CD4-positive, alpha-beta T cell (primary cell): ENCODE data around the gene NIN. TPM values are rescaled to one million over a fixed set of nuclear protein-coding genes. Genes with fewer than 3 reads are reported as not detected.

Source experiments
- ATAC-seq: fragments of 200-7000 bp; cut with Tn5 transposase; one replicate; pipeline ENCODE4 v1.10.0; 2022; ENCODE audit warnings: mild to moderate bottlenecking; ENCODE audit not compliant: poor library complexity
- CTCF ChIA-PET: fragments of 350-600 bp; sonication (Branson Sonifier 250); formaldehyde crosslinking; loops from one replicate; lab custom pipeline; 2021; ENCODE audit warnings: antibody characterized with exemption, inconsistent platforms; lab: Charles Lee
- POLR2A ChIA-PET: fragments of 350-600 bp; sonication (Branson Sonifier 250); formaldehyde crosslinking; loops from one replicate; lab custom pipeline; 2021; ENCODE audit warnings: antibody characterized with exemption, inconsistent platforms; lab: Charles Lee
- DNase-seq, 14 experiments: peaks; one replicate each; pipeline ENCODE4 v3.0.0-alpha.2; 2013 to 2020; ENCODE audit warnings: mixed read lengths in 2 of 14
- H3K27ac ChIP-seq, 2 donors: one replicate each; pipeline versions ENCODE4 v1.5.1 to v1.7.0; 2013; ENCODE audit warnings: low read length in 2 of 2, low read depth in 1 of 2, mild to moderate bottlenecking in 1 of 2
- H3K27me3 ChIP-seq, 2 experiments: 1 replicate in 1 of 2; 2 replicates in 1 of 2; pipeline versions ENCODE4 v1.6.1 to v1.7.0; 2013; ENCODE audit warnings: low read length in 2 of 2, control low read depth in 1 of 2, mild to moderate bottlenecking in 1 of 2, moderate library complexity in 1 of 2; ENCODE audit not compliant: insufficient read depth in 2 of 2, control insufficient read depth in 1 of 2
- H3K36me3 ChIP-seq: one replicate; pipeline ENCODE4 v1.6.1; 2013; ENCODE audit warnings: low read length, control low read depth; ENCODE audit not compliant: insufficient read depth
- H3K4me1 ChIP-seq: one replicate; pipeline ENCODE4 v1.6.1; 2013; ENCODE audit warnings: low read length, control low read depth; ENCODE audit not compliant: insufficient read depth
- H3K4me3 ChIP-seq: one replicate; pipeline ENCODE4 v1.5.1; 2013; ENCODE audit warnings: mild to moderate bottlenecking, low read length, moderate library complexity
- H3K9me3 ChIP-seq, 2 experiments: 1 replicate in 1 of 2; 2 replicates in 1 of 2; pipeline versions ENCODE4 v1.6.1 to v1.7.0; 2013; ENCODE audit warnings: low read length in 2 of 2, mild to moderate bottlenecking in 2 of 2, control low read depth in 1 of 2, moderate library complexity in 1 of 2; ENCODE audit not compliant: control insufficient read depth in 1 of 2, insufficient read depth in 1 of 2
- H3K27ac Mint-ChIP-seq: one replicate; pipeline ENCODE4 v1.8.0; 2020; ENCODE audit warnings: mixed read lengths
- H3K27me3 Mint-ChIP-seq: one replicate; pipeline ENCODE4 v1.8.0; 2021; ENCODE audit warnings: mixed read lengths
- H3K36me3 Mint-ChIP-seq: one replicate; pipeline ENCODE4 v1.8.0; 2021; ENCODE audit warnings: low read depth, mixed read lengths
- H3K4me1 Mint-ChIP-seq: one replicate; pipeline ENCODE4 v1.8.0; 2021; ENCODE audit warnings: low read depth, mixed read lengths
- H3K4me3 Mint-ChIP-seq: one replicate; pipeline ENCODE4 v1.8.0; 2020; ENCODE audit warnings: mild to moderate bottlenecking, mixed read lengths
- H3K9me3 Mint-ChIP-seq: one replicate; pipeline ENCODE4 v1.8.0; 2020; ENCODE audit warnings: mixed read lengths
- CTCF ChIP-seq: fragments of 200-600 bp; IDR thresholded peaks from one replicate; pipeline ENCODE4 v1.8.0; 2022; ENCODE audit warnings: antibody characterized with exemption, mild to moderate bottlenecking
- intact Hi-C, 2 experiments: fragments of 100-400 bp; cut with DNase I in 1 of 2; cut with micrococcal nuclease in 1 of 2; formaldehyde crosslinking; loops; one replicate each; pipeline versions ENCODE4 v1.15.1 to v1.9.0; 2023 to 2025; cut with DNase I, micrococcal nuclease
- total RNA-seq, 174 experiments: library from RNA in 2 of 174; stranded (reverse) in 2 of 174; gene quantifications; one replicate each; pipeline ENCODE4 v1.2.3 and lab custom pipeline; 2021 to 2026

Gene NIN
- total RNA-seq, 2 experiments from 2014 or later = 96.8 to 98.5 TPM

GRCh38 chr14:50805396-50805795 lies 25.6 kb downstream of the NIN start:
- Mint-ChIP-seq H3K27me3 (no peaks in the 10 kb centered on the region), H3K9me3 (no peaks in the 10 kb centered on the region), H3K36me3 (peaks cover 78% of the 10 kb centered on the region), H3K4me3 (no peak overlapping the region), H3K4me1 (peaks cover 60% of the 10 kb centered on the region), H3K27ac (no peak overlapping the region)
- TF ChIP-seq CTCF = no peak
- H3K27me3 ChIP-seq = no peaks in the 10 kb centered on the region
- H3K27ac ChIP-seq = no peak overlapping the region
- H3K4me3 ChIP-seq = no peak overlapping the region
- POLR2A ChIA-PET = interaction anchor here (1.3 kb wide), 1 partner anchor 13 kb away, joined by 4 read pairs; no protein-coding TSS in a partner anchor
- H3K4me1 ChIP-seq = peaks cover 12% of the 10 kb centered on the region
- intact Hi-C loops = no loop called here
- peaks cover 42% of the 10 kb centered on the region for H3K36me3 ChIP-seq
- ATAC-seq (no peak), DNase-seq (no peak)
- no peaks in the 10 kb centered on the region for H3K9me3 ChIP-seq
- CTCF ChIA-PET = interaction anchor here (1.7 kb wide), 1 partner anchor 55 kb away, joined by 4 read pairs; no protein-coding TSS in a partner anchor

- no peak for TF ChIP-seq CTCF
- Mint-ChIP-seq H3K4me1 (peaks cover 54% of the 10 kb centered on the region), H3K36me3 (peaks cover 82% of the 10 kb centered on the region), H3K27me3 (no peaks in the 10 kb centered on the region), H3K9me3 (no peaks in the 10 kb centered on the region), H3K4me3 (no peak overlapping the region), H3K27ac (peak overlapping the region; percentile 27)
- DNase-seq = no peak
- H3K4me1 ChIP-seq = peaks cover 9% of the 10 kb centered on the region
- no peak for ATAC-seq
- H3K27ac ChIP-seq = no peak overlapping the region
- H3K9me3 ChIP-seq = no peaks in the 10 kb centered on the region
- CTCF ChIA-PET = interaction anchor here (0.7 to 1.7 kb wide), 2 partner anchors 56 to 1214 kb away, joined by 3 to 4 read pairs; no protein-coding TSS in a partner anchor
- H3K36me3 ChIP-seq = peaks cover 44% of the 10 kb centered on the region
- no peak overlapping the region for H3K4me3 ChIP-seq
- H3K27me3 ChIP-seq = no peaks in the 10 kb centered on the region
- intact Hi-C loops = no loop called here
- POLR2A ChIA-PET = interaction anchor here (1.3 to 1.8 kb wide), 3 partner anchors 18 to 56 kb away, joined by 4 read pairs; no protein-coding TSS in a partner anchor
Measured at GRCh38 chr14:50804181-50804721, 26.7 kb downstream of the NIN start.

- no peaks in the 10 kb centered on the region for H3K27me3 Mint-ChIP-seq
- ATAC-seq (no peak), DNase-seq (no peak)
- TF ChIP-seq CTCF = no peak
- Histone ChIP-seq H3K4me3 (no peak overlapping the region), H3K27ac (no peak overlapping the region), H3K4me1 (peaks cover 5% of the 10 kb centered on the region), H3K27me3 (no peaks in the 10 kb centered on the region), H3K36me3 (peaks cover 56% of the 10 kb centered on the region), H3K9me3 (no peaks in the 10 kb centered on the region)
- no peak overlapping the region for H3K4me3 Mint-ChIP-seq
- peaks cover 56% of the 10 kb centered on the region for H3K4me1 Mint-ChIP-seq
- H3K36me3 Mint-ChIP-seq = peaks cover 88% of the 10 kb centered on the region
- CTCF ChIA-PET = interaction anchor here (0.8 kb wide), 1 partner anchor 24 kb away, joined by 5 read pairs; no protein-coding TSS in a partner anchor
- H3K27ac Mint-ChIP-seq = no peak overlapping the region
- POLR2A ChIA-PET = interaction anchor here (0.6 to 1.8 kb wide), 4 partner anchors 10 to 938 kb away, joined by 3 to 8 read pairs (median 3); no protein-coding TSS in a partner anchor
- H3K9me3 Mint-ChIP-seq = no peaks in the 10 kb centered on the region
- intact Hi-C loops = no loop called here
Measured at GRCh38 chr14:50801706-50802105, 29.3 kb downstream of the NIN start.
